K562 (cell line): ENCODE measurements around the gene PBX4. TPM values are rescaled to one million over a fixed set of nuclear protein-coding genes. Genes with fewer than 3 reads are reported as not detected.

Source experiments
- ATAC-seq: fragments of 200-7000 bp; cut with Tn5 transposase; 3 replicates; pipeline ENCODE4 v1.9.1; 2020; ENCODE audit warnings: moderate library complexity
- BruUV-seq: library from RNA; stranded (reverse); fragments of 400-500 nt; replicated peaks from 2 replicates; lab custom pipeline; 2021; lab: Mats Ljungman, UMichigan
- CTCF ChIA-PET: fragments of 300-600 bp; formaldehyde crosslinking; extraction: SDS; loops from one replicate; lab custom pipeline; 2021; ENCODE audit warnings: low intra/inter-chr PET ratio; lab: Yijun Ruan, JAX
- POLR2A ChIA-PET: fragments of 300-600, 350-650 bp; sonication (Branson Sonifier 250); formaldehyde crosslinking; extraction: SDS; loops from one replicate; lab custom pipeline; 2021; ENCODE audit warnings: antibody characterized with exemption, inconsistent platforms; lab: Yijun Ruan, JAX
- DNase-seq, 4 experiments: peaks; one replicate each; pipeline versions ENCODE4 v3.0.0 to v3.0.0-alpha.2; 2011 to 2018; ENCODE audit warnings: low spot score in 3 of 4, mixed read lengths in 3 of 4; ENCODE audit errors: extremely low read depth in 1 of 4
- FAIRE-seq: peaks from 2 replicates; lab custom pipeline; 2011; peaks lifted over from hg19 to GRCh38; lab: Jason Lieb, UNC
- H2AFZ ChIP-seq: 2 replicates; pipeline ENCODE4 v1.6.0; 2011; ENCODE audit warnings: low read depth, low read length, control low read depth, inconsistent platforms
- H3K27ac ChIP-seq: fragments of 200-600 bp; 3 replicates; pipeline ENCODE4 v1.8.0; 2011; ENCODE audit warnings: low read depth, mild to moderate bottlenecking, control low read depth, inconsistent platforms, low read length, moderate library complexity, mixed read lengths; ENCODE audit errors: extremely low read depth
- H3K27me3 ChIP-seq, 2 experiments: fragments of 300-600 bp in 1 of 2; 2 replicates in 1 of 2; 3 replicates in 1 of 2; pipeline versions ENCODE4 v1.6.0 to v1.8.0; 2011; ENCODE audit warnings: inconsistent platforms in 2 of 2, low read length in 2 of 2, mild to moderate bottlenecking in 1 of 2, mixed read lengths in 1 of 2, moderate library complexity in 1 of 2; ENCODE audit not compliant: control insufficient read depth in 2 of 2, insufficient read depth in 2 of 2
- H3K36me3 ChIP-seq: fragments of 300-600 bp; 3 replicates; pipeline ENCODE4 v1.8.0; 2011; ENCODE audit warnings: mild to moderate bottlenecking, low read length, inconsistent platforms; ENCODE audit not compliant: control insufficient read depth, insufficient read depth
- H3K4me1 ChIP-seq, 2 experiments: fragments of 200-600 bp in 1 of 2; replicated peaks in 1 of 2; 2 replicates in 1 of 2; 3 replicates in 1 of 2; pipeline versions ENCODE4 v1.5.1 to v1.8.0; 2011; ENCODE audit warnings: inconsistent platforms in 2 of 2, low read length in 2 of 2, mild to moderate bottlenecking in 1 of 2, mixed read lengths in 1 of 2, moderate library complexity in 1 of 2; ENCODE audit not compliant: control insufficient read depth in 2 of 2, insufficient read depth in 2 of 2
- H3K4me2 ChIP-seq: 2 replicates; pipeline ENCODE4 v1.6.1; 2011; ENCODE audit warnings: low read length, control low read depth, inconsistent platforms, mixed read lengths; ENCODE audit not compliant: insufficient read depth
- H3K4me3 ChIP-seq: fragments of 200-600 bp; sonication (generic), shearing (Covaris generic); 2 replicates; pipeline ENCODE4 v1.5.1; 2016; ENCODE audit warnings: control low read depth, inconsistent platforms
- H3K79me2 ChIP-seq: fragments of 200-600 bp; 3 replicates; pipeline ENCODE4 v1.8.0; 2011; ENCODE audit warnings: low read length, inconsistent platforms; ENCODE audit not compliant: control insufficient read depth, insufficient read depth
- H3K9ac ChIP-seq, 2 experiments: 2 replicates each; pipeline versions ENCODE4 v1.6.0 to v1.6.1; 2011; ENCODE audit warnings: low read depth in 2 of 2, low read length in 2 of 2, control low read depth in 1 of 2, inconsistent platforms in 1 of 2, mild to moderate bottlenecking in 1 of 2, mixed read lengths in 1 of 2; ENCODE audit not compliant: insufficient read depth in 1 of 2
- H3K9me1 ChIP-seq: one replicate; pipeline ENCODE4 v1.6.0; 2011; ENCODE audit warnings: inconsistent platforms, mild to moderate bottlenecking, low read length, moderate library complexity; ENCODE audit not compliant: control insufficient read depth, insufficient read depth
- H3K9me3 ChIP-seq: replicated peaks from 2 replicates; pipeline ENCODE4 v1.5.1; 2011; ENCODE audit warnings: low read depth, low read length, inconsistent platforms; ENCODE audit not compliant: control insufficient read depth, insufficient read depth
- H4K20me1 ChIP-seq: replicated peaks from 2 replicates; pipeline ENCODE4 v1.6.1; 2011; ENCODE audit warnings: low read length, inconsistent platforms, mixed read lengths; ENCODE audit not compliant: control insufficient read depth, insufficient read depth
- FOXJ3 ChIP-seq: sonication (generic); formaldehyde crosslinking; IDR thresholded peaks from 2 replicates; pipeline ENCODE4 v1.4.0; 2020; ENCODE audit warnings: mild to moderate bottlenecking, missing genetic modification reagents
- GABPB1 ChIP-seq: sonication (generic); formaldehyde crosslinking; IDR thresholded peaks from 2 replicates; pipeline ENCODE4 v1.8.0; 2022; ENCODE audit warnings: mild to moderate bottlenecking, missing genetic modification reagents
- HCFC1 ChIP-seq: IDR thresholded peaks from 2 replicates; pipeline ENCODE4 v1.6.1; 2012; ENCODE audit warnings: low read depth, low read length, improper control_type of control experiment
- ILF3 ChIP-seq: fragments of 450-650 bp; IDR thresholded peaks from 2 replicates; pipeline ENCODE4 v1.6.1; 2018; ENCODE audit warnings: antibody characterized with exemption, mild to moderate bottlenecking, moderate library complexity, borderline replicate concordance
- MAZ ChIP-seq, 2 experiments: fragments of 450-650 bp in 1 of 2; sonication (generic) in 1 of 2; formaldehyde crosslinking; IDR thresholded peaks in 1 of 2; conservative IDR thresholded peaks in 1 of 2; 2 replicates each; pipeline versions ENCODE4 v1.4.0 to v1.5.0; 2020; ENCODE audit warnings: mild to moderate bottlenecking in 1 of 2, missing genetic modification reagents in 1 of 2
- PHF20 ChIP-seq: fragments of 450-650 bp; IDR thresholded peaks from 2 replicates; pipeline ENCODE4 v1.6.1; 2018; ENCODE audit not compliant: partially characterized antibody
- RHOXF2B ChIP-seq: fragments of 250-450 bp; sonication (Bioruptor Pico); conservative IDR thresholded peaks from 2 replicates; pipeline ENCODE4 v1.5.1; 2021
- SMARCA4 ChIP-seq: fragments of 450-650 bp; IDR thresholded peaks from 2 replicates; pipeline ENCODE4 v1.6.1; 2016
- TBP ChIP-seq: optimal IDR thresholded peaks from 2 replicates; pipeline ENCODE3; 2011; ENCODE audit warnings: low read depth, low read length, improper control_type of control experiment
- ZKSCAN8 ChIP-seq: fragments of 200-800 bp; sonication (Bioruptor generic); IDR thresholded peaks from 2 replicates; pipeline ENCODE4 v1.6.1; 2016; ENCODE audit warnings: missing genetic modification characterization, missing compliant biosample characterization
- WGBS: fragments of 100-300 bp; shearing (Covaris generic); methylation state at CpG from one replicate; pipeline ENCODE4 v1.1.6; 2016; ENCODE audit warnings: low coverage, mixed read lengths; ENCODE audit not compliant: insufficient coverage; ENCODE audit errors: missing lambda C conversion rate; 5-methylcytosine and 5-hydroxymethylcytosine counted together
- in situ Hi-C: fragments of 300-500 bp; cut with MboI; formaldehyde crosslinking; loops from 4 replicates; pipeline ENCODE4 v1.15.0; 2018; ENCODE audit warnings: inconsistent platforms, mixed read lengths
- intact Hi-C: fragments of 100-400 bp; cut with micrococcal nuclease; formaldehyde crosslinking; loops from 2 replicates; pipeline ENCODE4 v1.14.2; 2022
- polyA plus RNA-seq, 8 experiments: library from polyadenylated mRNA; depleted of rRNA in 4 of 8; stranded (reverse) in 5 of 8; unstranded in 3 of 8; fragments of >200 nt; fragmentation: Nextera tagmentation in 2 of 8; fragmentation: Illumina TruSeq in 1 of 8; extraction: Ambion mirVana in 2 of 8; extraction: Trizol in 1 of 8; gene quantifications; 2 replicates each; pipeline versions ENCODE4 v1.2.1 to v1.2.3, GENCODE V29; 2011 to 2014; ENCODE audit warnings: inconsistent platforms in 1 of 8, missing spikeins in 1 of 8
- total RNA-seq, 7 experiments: library from RNA; depleted of rRNA in 6 of 7; stranded (reverse); fragments of >200 nt in 6 of 7; fragmentation: Illumina TruSeq in 2 of 7; extraction: Trizol in 2 of 7; gene quantifications; 2 replicates each; pipeline versions ENCODE4 v1.2.1 to v1.2.3, GENCODE V29; 2011 to 2021; ENCODE audit warnings: low replicate concordance in 1 of 7
- TF ChIP-seq, protein P1 (sequence below): sonication (generic); formaldehyde crosslinking; IDR thresholded peaks from 2 replicates; pipeline ENCODE4 v1.8.1; 2023; ENCODE audit warnings: mild to moderate bottlenecking, missing genetic modification reagents
- TF ChIP-seq, protein P2 (sequence below): fragments of 250-450 bp; sonication (Bioruptor Pico); IDR thresholded peaks from 2 replicates; pipeline ENCODE4 v1.5.0; 2021
- TF ChIP-seq, protein P3 (sequence below): fragments of 450-650 bp; IDR thresholded peaks from 2 replicates; pipeline ENCODE4 v1.6.1; 2018; ENCODE audit warnings: mild to moderate bottlenecking, low read depth; ENCODE audit not compliant: partially characterized antibody
- TF ChIP-seq, protein P4 (sequence below): sonication (generic); formaldehyde crosslinking; IDR thresholded peaks from 2 replicates; pipeline ENCODE4 v1.8.0; 2022; ENCODE audit warnings: mild to moderate bottlenecking, low read depth, missing genetic modification reagents

Gene PBX4
- total and polyA plus RNA-seq, 9 of the 15 experiments (the other 6 are each of a cell fraction or from before 2014, with no cell fraction given), result 0.11 to 3.8 (median 1.6) TPM; not detected in 1

DNA sequence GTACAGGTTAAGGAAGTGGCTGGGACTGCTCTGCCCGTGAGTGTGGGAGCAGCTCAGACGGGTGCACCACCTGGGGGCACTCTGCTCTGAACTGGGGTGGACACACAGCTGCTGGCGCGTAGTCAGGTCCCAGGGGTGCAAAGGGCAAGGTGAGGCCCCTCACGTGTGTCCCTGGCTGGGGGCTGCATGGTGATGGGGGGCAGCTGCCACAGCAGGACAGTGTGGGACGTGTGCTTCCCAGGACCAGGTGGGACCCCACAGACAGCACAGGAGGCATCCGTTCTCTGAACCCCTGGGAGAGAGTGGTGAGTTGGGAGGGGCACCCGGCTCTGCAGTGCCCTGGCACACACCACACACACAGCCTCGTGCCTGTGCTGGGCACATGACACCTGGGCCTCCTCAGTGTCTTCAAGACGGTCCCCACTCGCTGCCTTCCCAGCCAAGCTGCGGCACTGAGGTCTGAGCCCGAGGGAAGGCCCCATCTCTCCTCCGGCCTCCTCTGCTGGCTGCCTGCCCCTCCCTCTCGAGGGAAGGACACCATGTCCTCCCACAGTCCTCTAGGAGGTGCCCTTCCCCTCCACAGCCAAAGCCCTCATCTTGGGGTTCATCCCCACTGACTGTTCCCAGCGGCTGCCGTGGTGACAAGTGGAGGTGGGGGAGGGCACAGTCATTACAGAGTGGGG, 55.7 kb downstream of the PBX4 start (continued):
- TF ChIP-seq MAZ (CRISPR knock-in tag; conservative IDR thresholded peaks at IDR 0.05 in 1 of 2, IDR thresholded peaks at IDR 0.05 in 1 of 2), result peak in 1 of 2 experiments; percentile 73; a peak in 2 of 4 replicates
- TF ChIP-seq PHF20, result no peak
- TF ChIP-seq, protein P1, sequence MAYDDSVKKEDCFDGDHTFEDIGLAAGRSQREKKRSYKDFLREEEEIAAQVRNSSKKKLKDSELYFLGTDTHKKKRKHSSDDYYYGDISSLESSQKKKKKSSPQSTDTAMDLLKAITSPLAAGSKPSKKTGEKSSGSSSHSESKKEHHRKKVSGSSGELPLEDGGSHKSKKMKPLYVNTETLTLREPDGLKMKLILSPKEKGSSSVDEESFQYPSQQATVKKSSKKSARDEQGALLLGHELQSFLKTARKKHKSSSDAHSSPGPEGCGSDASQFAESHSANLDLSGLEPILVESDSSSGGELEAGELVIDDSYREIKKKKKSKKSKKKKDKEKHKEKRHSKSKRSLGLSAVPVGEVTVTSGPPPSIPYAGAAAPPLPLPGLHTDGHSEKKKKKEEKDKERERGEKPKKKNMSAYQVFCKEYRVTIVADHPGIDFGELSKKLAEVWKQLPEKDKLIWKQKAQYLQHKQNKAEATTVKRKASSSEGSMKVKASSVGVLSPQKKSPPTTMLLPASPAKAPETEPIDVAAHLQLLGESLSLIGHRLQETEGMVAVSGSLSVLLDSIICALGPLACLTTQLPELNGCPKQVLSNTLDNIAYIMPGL, result no peak

DNA sequence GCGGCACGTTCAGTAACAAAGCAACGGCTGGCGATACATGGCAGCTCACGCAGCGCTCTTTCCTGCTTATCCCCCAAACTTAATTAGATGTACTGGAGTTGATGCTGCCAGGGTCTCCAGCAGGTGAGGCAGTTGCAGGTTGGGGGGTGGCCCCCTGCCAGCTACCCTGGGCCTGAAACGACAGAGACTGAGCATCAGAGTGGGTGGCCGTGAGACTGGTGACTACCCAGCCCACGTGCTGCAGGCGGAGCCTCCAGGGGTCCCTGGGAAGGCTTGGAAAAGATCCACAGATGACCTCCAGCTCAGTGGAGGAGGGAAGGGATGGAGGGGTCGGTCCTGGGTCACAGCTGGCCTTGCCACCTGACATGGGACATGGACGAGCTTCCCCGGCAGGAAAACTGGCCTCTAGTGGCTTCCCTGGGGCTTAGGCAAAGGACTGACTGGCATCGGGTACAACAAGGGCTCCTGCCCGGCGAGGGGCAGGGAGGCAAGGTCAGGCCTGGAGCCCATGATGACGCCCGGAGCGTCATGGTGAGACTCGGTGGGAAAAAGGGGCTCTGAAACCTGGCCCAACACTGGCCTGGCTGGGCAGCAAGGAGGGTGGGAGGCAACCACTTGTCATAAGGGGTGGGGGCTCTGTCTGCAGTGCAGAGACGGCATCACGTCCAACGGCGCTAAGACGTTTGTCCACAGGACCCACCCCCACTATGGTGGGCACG, 56.4 kb downstream of the PBX4 start:
- Histone ChIP-seq H3K27ac (no peak overlapping the region), H3K79me2 (no peaks in the 10 kb centered on the region), H2AFZ (no peak overlapping the region), H3K4me2 (no peak overlapping the region), H3K27me3 (peaks cover 0 to 21% of the 10 kb centered on the region in 2 experiments; a peak in 3 of 5 replicates), H3K9ac (no peak overlapping the region), H3K9me1 (no peaks in the 10 kb centered on the region), H4K20me1 (peaks cover 7% of the 10 kb centered on the region; the same call in 1 of the 2 replicates), H3K9me3 (no peaks in the 10 kb centered on the region), H3K4me1 (peaks cover 0 to 19% of the 10 kb centered on the region in 2 experiments; a peak in 2 of 5 replicates), H3K36me3 (no peaks in the 10 kb centered on the region), H3K4me3 (no peak overlapping the region)
- no peak for FAIRE-seq
- ChIA-PET CTCF (interaction anchor here (0.5 kb wide), 1 partner anchor 81 kb away, joined by 3 read pairs; no protein-coding TSS in a partner anchor), POLR2A (interaction anchor here (0.6 kb wide), 2 partner anchors 34 to 55 kb away, joined by 3 read pairs; no protein-coding TSS in a partner anchor)
- no TSS peak for BruUV-seq
- in situ Hi-C loops (no loop called here), intact Hi-C loops (loop anchor here (10.0 kb wide), 1 partner anchor 183 kb away; no protein-coding TSS in a partner anchor)
- no peak for ATAC-seq
- WGBS, result 28% methylated on average over 26 of the region's 26 CpGs
- DNase-seq, result no peak
- no peak for TF ChIP-seq FOXJ3 (CRISPR knock-in tag)
- no peak for TF ChIP-seq RHOXF2B
- TF ChIP-seq PHF20, result no peak
- no peak for TF ChIP-seq HCFC1
- TF ChIP-seq ILF3, result no peak
- no peak for TF ChIP-seq ZKSCAN8
- TF ChIP-seq TBP, result no peak
- TF ChIP-seq, protein P2, sequence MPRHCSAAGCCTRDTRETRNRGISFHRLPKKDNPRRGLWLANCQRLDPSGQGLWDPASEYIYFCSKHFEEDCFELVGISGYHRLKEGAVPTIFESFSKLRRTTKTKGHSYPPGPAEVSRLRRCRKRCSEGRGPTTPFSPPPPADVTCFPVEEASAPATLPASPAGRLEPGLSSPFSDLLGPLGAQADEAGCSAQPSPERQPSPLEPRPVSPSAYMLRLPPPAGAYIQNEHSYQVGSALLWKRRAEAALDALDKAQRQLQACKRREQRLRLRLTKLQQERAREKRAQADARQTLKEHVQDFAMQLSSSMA (CRISPR knock-in tag), result no peak
- no peak for TF ChIP-seq GABPB1 (CRISPR knock-in tag)
- TF ChIP-seq, protein P3, sequence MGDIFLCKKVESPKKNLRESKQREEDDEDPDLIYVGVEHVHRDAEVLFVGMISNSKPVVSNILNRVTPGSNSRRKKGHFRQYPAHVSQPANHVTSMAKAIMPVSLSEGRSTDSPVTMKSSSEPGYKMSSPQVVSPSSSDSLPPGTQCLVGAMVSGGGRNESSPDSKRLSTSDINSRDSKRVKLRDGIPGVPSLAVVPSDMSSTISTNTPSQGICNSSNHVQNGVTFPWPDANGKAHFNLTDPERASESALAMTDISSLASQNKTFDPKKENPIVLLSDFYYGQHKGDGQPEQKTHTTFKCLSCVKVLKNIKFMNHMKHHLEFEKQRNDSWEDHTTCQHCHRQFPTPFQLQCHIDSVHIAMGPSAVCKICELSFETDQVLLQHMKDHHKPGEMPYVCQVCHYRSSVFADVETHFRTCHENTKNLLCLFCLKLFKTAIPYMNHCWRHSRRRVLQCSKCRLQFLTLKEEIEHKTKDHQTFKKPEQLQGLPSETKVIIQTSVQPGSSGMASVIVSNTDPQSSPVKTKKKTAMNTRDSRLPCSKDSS, result no peak
- TF ChIP-seq, protein P4, sequence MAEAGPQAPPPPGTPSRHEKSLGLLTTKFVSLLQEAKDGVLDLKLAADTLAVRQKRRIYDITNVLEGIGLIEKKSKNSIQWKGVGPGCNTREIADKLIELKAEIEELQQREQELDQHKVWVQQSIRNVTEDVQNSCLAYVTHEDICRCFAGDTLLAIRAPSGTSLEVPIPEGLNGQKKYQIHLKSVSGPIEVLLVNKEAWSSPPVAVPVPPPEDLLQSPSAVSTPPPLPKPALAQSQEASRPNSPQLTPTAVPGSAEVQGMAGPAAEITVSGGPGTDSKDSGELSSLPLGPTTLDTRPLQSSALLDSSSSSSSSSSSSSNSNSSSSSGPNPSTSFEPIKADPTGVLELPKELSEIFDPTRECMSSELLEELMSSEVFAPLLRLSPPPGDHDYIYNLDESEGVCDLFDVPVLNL, result no peak
- no peak for TF ChIP-seq SMARCA4
